ENCODE data around the gene ADAMTS6.

The ADAMTS6 gene

GRCh38 chr5:65356274-65356673, 125.4 kb downstream of the ADAMTS6 start (continued):
- TF ChIP-seq ZBTB10 (tag by site-specific recombination; IDR thresholded peaks at IDR 0.05) (no peak), ZNF155 (tag by site-specific recombination; IDR thresholded peaks at IDR 0.05) (no peak), ZNF518A (tag by site-specific recombination; conservative IDR thresholded peaks at IDR 0.05; ENCODE audit: low read depth) (no peak), ZNF560 (tag by site-specific recombination; IDR thresholded peaks at IDR 0.05; ENCODE audit: borderline replicate concordance) (no peak)

DNA sequence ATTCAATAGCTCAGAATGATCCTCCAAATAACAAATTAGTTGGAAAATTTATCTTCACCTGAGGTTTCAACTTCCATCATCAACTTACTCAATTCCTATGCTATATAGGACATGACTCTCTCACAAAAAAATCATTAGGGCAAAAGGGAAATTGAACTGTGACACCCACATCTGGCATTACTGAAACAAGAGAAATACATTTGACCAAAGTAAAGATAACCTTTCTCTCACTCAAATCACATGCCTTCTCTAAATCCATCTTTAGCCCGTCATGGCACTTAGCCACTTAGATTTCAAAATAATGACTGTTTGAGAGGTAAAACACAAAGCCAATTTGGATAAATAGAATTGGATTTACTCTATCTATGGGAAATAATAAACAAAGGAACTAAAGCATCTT, 126.4 kb downstream of the ADAMTS6 start:
- Histone ChIP-seq H3K4me3 (ENCODE audit: low read depth, low read length) (no peak overlapping the region), H3K36me3 (ENCODE audit: control insufficient read depth in 2 of 2, insufficient read depth in 1 of 2, low read length in 2 of 2) (no peaks in the 10 kb centered on the region), H3K27ac (ENCODE audit: extremely low read depth, low read depth, low read length) (no peak overlapping the region), H3K9me3 (ENCODE audit: control insufficient read depth, insufficient read depth, low read depth, low read length) (no peaks in the 10 kb centered on the region), H3K4me1 (ENCODE audit: control insufficient read depth, insufficient read depth, low read length) (no peaks in the 10 kb centered on the region)
- no peak for TF ChIP-seq ZNF112 (tag by site-specific recombination; IDR thresholded peaks at IDR 0.05)
- ChIA-PET CTCF (interaction anchor here (1.2 kb wide), 1 partner anchor 544 kb away, joined by 4 read pairs; no protein-coding TSS in a partner anchor), POLR2A (no interaction called here)

DNA sequence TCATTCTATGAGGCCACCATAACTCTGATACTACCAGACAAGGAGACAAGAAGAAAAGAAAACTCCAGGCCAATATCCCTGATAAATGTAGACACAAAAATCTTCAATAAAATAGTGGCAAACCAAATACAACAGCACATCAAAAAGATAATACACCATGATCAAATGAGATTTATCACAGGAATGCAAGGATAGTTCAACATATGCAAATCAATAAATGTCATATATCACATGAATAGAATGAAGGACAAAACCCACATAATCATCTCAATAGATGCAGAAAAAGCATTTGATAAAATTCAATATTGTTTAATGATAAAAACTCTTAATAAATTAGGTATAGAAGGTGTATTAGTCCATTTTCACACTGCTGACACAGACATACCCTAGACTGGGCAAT, 139.9 kb downstream of the ADAMTS6 start:
- CTCF ChIA-PET, result no interaction called here
- Histone ChIP-seq H3K9me3 (ENCODE audit: control insufficient read depth, insufficient read depth, low read depth, low read length) (no peaks in the 10 kb centered on the region; the same call in 1 of the 2 replicates), H3K36me3 (ENCODE audit: control insufficient read depth in 2 of 2, insufficient read depth in 1 of 2, low read length in 2 of 2) (no peaks in the 10 kb centered on the region), H3K4me3 (ENCODE audit: low read depth, low read length) (no peak overlapping the region), H3K4me1 (ENCODE audit: control insufficient read depth, insufficient read depth, low read length) (no peaks in the 10 kb centered on the region), H3K27ac (ENCODE audit: extremely low read depth, low read depth, low read length) (no peak overlapping the region)
- TF ChIP-seq ZNF248 (tag by site-specific recombination; IDR thresholded peaks at IDR 0.05) (no peak), ZNF302 (tag by site-specific recombination; IDR thresholded peaks at IDR 0.05; ENCODE audit: low read depth) (no peak), GLI4 (tag by site-specific recombination; IDR thresholded peaks at IDR 0.05) (no peak), SP3 (tag by site-specific recombination; IDR thresholded peaks at IDR 0.05) (no peak), ZNF654 (tag by site-specific recombination; IDR thresholded peaks at IDR 0.05; ENCODE audit: low read depth) (no peak), ZEB2 (tag by site-specific recombination; IDR thresholded peaks at IDR 0.05) (no peak), HOXD13 (CRISPR knock-in tag; IDR thresholded peaks at IDR 0.05; ENCODE audit: borderline replicate concordance) (no peak), ZNF394 (tag by site-specific recombination; IDR thresholded peaks at IDR 0.05; ENCODE audit: borderline replicate concordance) (no peak), ZNF211 (tag by site-specific recombination; IDR thresholded peaks at IDR 0.05; ENCODE audit: low read depth) (no peak), ZNF560 (tag by site-specific recombination; IDR thresholded peaks at IDR 0.05; ENCODE audit: borderline replicate concordance) (no peak)
- TF ChIP-seq, protein P1, sequence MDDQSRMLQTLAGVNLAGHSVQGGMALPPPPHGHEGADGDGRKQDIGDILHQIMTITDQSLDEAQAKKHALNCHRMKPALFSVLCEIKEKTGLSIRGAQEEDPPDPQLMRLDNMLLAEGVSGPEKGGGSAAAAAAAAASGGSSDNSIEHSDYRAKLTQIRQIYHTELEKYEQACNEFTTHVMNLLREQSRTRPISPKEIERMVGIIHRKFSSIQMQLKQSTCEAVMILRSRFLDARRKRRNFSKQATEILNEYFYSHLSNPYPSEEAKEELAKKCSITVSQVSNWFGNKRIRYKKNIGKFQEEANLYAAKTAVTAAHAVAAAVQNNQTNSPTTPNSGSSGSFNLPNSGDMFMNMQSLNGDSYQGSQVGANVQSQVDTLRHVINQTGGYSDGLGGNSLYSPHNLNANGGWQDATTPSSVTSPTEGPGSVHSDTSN (CRISPR knock-in tag; IDR thresholded peaks at IDR 0.05), result no peak
- POLR2A ChIA-PET, result no interaction called here

Measured in HEK293 (cell line).